Osteoblast (primary cell): ENCODE measurements around the gene EYS. TPM values are rescaled to one million over a fixed set of nuclear protein-coding genes. Genes with fewer than 3 reads are reported as not detected.
"Not testable (repeated sequence)": the region's sequence is repeated elsewhere in the genome, so short reads cannot be mapped to it uniquely, and the experiment has no call there.

Source experiments
- DNase-seq: peaks from one replicate; pipeline ENCODE4 v3.0.0; 2011; ENCODE audit warnings: low spot score, mixed read lengths; ENCODE audit not compliant: insufficient read length; ENCODE audit errors: missing footprints
- H2AFZ ChIP-seq: 2 replicates; pipeline ENCODE4 v1.6.0; 2011; ENCODE audit warnings: mild to moderate bottlenecking, low read length
- H3K27ac ChIP-seq: 2 replicates; pipeline ENCODE4 v1.5.1; 2011; ENCODE audit warnings: mild to moderate bottlenecking, low read depth, low read length, moderate library complexity
- H3K27me3 ChIP-seq: 2 replicates; pipeline ENCODE4 v1.6.0; 2012; ENCODE audit warnings: mild to moderate bottlenecking, control low read depth, inconsistent platforms, low read length, moderate library complexity; ENCODE audit not compliant: insufficient read depth
- H3K36me3 ChIP-seq: 2 replicates; pipeline ENCODE4 v1.5.1; 2011; ENCODE audit warnings: mild to moderate bottlenecking, low read length, control low read depth, moderate library complexity; ENCODE audit not compliant: insufficient read depth
- H3K4me1 ChIP-seq: 2 replicates; pipeline ENCODE4 v1.5.1; 2011; ENCODE audit warnings: mild to moderate bottlenecking, low read length, control low read depth, moderate library complexity; ENCODE audit not compliant: insufficient read depth
- H3K4me2 ChIP-seq: 2 replicates; pipeline ENCODE4 v1.6.0; 2011; ENCODE audit warnings: mild to moderate bottlenecking, low read length; ENCODE audit not compliant: insufficient read depth
- H3K4me3 ChIP-seq: fragments of 200-600 bp; sonication (generic); 3 replicates; pipeline ENCODE4 v1.5.1; 2012; ENCODE audit warnings: mild to moderate bottlenecking, low read length, inconsistent platforms; ENCODE audit not compliant: insufficient read depth
- H3K79me2 ChIP-seq: 2 replicates; pipeline ENCODE4 v1.6.0; 2012; ENCODE audit warnings: mild to moderate bottlenecking, low read length, control low read depth, inconsistent platforms; ENCODE audit not compliant: insufficient read depth
- H3K9me3 ChIP-seq: 2 replicates; pipeline ENCODE4 v1.5.1; 2011; ENCODE audit warnings: low read depth, low read length, control low read depth
- H4K20me1 ChIP-seq: 2 replicates; pipeline ENCODE4 v1.6.0; 2012; ENCODE audit warnings: mild to moderate bottlenecking, low read length, control low read depth; ENCODE audit not compliant: insufficient read depth
- total RNA-seq: library from RNA; depleted of rRNA; stranded (reverse); fragments of >200 nt; gene quantifications from 2 replicates; pipeline ENCODE4 v1.2.3, GENCODE V29; 2012
- TF ChIP-seq, protein P1 (sequence below): IDR thresholded peaks from 2 replicates; pipeline ENCODE4 v1.5.1; 2011; ENCODE audit warnings: mild to moderate bottlenecking, low read depth, low read length, moderate library complexity; ENCODE audit errors: extremely low read depth

The EYS gene
- total RNA-seq, 1 donor: under 0.01 TPM

DNA sequence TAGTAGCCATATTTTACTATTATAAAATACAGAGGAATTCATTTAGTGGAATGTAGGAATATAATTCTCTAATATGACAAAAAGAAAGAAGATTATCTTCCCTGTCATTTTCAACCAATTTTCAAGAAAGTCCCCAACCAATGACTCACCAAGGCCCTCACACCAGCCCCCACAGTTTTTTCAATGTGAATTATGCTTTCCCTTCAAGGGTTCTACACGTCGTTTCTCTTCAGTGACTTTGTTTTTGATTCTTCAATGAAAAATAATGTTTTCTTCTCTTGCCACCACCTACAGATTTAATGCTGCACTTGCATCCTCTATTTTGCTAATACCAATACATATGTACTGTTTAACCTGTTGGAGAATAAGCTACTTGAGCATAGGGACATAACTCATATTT lies 1230.1 kb downstream of the EYS start:
- H3K27ac ChIP-seq: no peak overlapping the region
- H3K36me3 ChIP-seq: no peaks in the 10 kb centered on the region
- no peak for DNase-seq
- no peak overlapping the region for H3K4me3 ChIP-seq
- H3K27me3 ChIP-seq: no peaks in the 10 kb centered on the region
- no peak overlapping the region for H3K4me2 ChIP-seq
- no peaks in the 10 kb centered on the region for H3K79me2 ChIP-seq
- no peaks in the 10 kb centered on the region for H4K20me1 ChIP-seq
- H2AFZ ChIP-seq: no peak overlapping the region
- H3K4me1 ChIP-seq: no peaks in the 10 kb centered on the region
- H3K9me3 ChIP-seq: no peaks in the 10 kb centered on the region
- TF ChIP-seq, protein P1, sequence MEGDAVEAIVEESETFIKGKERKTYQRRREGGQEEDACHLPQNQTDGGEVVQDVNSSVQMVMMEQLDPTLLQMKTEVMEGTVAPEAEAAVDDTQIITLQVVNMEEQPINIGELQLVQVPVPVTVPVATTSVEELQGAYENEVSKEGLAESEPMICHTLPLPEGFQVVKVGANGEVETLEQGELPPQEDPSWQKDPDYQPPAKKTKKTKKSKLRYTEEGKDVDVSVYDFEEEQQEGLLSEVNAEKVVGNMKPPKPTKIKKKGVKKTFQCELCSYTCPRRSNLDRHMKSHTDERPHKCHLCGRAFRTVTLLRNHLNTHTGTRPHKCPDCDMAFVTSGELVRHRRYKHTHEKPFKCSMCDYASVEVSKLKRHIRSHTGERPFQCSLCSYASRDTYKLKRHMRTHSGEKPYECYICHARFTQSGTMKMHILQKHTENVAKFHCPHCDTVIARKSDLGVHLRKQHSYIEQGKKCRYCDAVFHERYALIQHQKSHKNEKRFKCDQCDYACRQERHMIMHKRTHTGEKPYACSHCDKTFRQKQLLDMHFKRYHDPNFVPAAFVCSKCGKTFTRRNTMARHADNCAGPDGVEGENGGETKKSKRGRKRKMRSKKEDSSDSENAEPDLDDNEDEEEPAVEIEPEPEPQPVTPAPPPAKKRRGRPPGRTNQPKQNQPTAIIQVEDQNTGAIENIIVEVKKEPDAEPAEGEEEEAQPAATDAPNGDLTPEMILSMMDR: no peak

DNA sequence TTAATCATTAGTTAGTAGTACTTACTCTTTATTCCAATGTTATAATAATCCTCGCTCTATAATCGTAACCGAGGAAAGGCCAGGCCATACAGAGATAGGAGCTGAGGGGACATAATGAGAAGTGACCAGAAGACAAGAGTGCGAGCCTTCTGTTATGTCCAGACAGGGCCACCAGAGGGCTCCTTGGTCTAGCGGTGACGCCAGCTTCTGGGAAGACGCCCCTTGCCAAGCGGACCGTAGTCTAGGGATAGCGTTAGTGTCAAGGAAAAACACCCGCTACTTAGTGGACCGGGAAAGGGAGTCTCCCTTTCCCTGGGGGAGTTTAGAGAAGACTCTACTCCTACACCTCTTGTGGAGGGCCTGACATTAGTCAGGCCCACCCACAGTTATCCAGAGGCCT lies 1237.6 kb downstream of the EYS start:
- not testable (repeated sequence) for H3K79me2 ChIP-seq, H3K4me2 ChIP-seq, H3K4me1 ChIP-seq, H2AFZ ChIP-seq, H3K9me3 ChIP-seq, H3K4me3 ChIP-seq, H3K27ac ChIP-seq, H3K27me3 ChIP-seq, H4K20me1 ChIP-seq, DNase-seq, H3K36me3 ChIP-seq

DNA sequence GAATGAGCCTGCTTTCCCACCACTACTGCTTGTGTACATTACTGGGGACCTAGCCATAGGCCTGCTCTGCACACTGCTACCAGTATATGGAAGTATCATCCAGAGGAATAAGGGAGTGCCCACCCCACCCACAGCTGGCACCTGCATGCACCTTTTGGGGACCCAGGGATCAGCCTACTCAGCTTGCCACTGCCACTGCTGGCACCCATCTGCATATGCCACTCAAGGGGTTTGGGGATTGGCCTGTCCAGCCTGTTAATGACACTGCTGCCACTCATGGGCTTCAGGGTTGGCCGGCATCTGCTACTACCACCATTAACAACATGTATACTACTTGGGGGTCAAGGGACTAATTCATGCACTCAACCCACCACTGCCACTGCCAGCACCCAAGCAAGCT lies 1239.4 kb downstream of the EYS start:
- no peaks in the 10 kb centered on the region for H3K79me2 ChIP-seq
- no peak overlapping the region for H3K4me2 ChIP-seq
- H3K27ac ChIP-seq: no peak overlapping the region
- H4K20me1 ChIP-seq: no peaks in the 10 kb centered on the region
- no peak for DNase-seq
- H3K9me3 ChIP-seq: no peaks in the 10 kb centered on the region
- no peaks in the 10 kb centered on the region for H3K4me1 ChIP-seq
- TF ChIP-seq, protein P1: no peak
- H3K27me3 ChIP-seq: no peaks in the 10 kb centered on the region
- no peaks in the 10 kb centered on the region for H3K36me3 ChIP-seq
- H3K4me3 ChIP-seq: no peak overlapping the region
- H2AFZ ChIP-seq: no peak overlapping the region

DNA sequence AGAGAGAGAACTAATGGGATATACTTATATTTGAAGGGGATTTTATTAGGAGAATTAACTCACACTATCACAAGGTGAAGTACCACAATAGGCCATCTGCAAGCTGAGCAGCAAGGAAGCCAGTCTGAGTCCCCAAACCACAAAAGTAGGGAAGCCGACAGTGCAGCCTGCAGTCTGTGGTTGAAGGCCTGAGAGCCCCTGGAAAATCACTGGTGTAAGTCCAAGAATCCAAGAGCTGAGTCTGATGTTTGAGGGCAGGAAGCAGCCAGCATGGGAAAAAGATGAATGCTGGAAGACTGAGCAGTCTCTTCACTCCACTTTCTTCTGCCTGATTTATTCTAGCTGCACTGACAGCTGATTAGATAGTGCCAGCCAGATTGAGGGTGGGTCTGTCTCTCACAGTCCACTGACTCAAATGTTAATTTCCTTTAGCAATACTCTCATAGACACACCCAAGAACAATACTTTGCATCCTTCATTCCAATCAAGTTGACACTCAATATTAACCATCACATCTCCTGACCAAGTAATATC lies 1247.5 kb downstream of the EYS start:
- Histone ChIP-seq H3K79me2 (no peaks in the 10 kb centered on the region), H3K4me2 (no peak overlapping the region), H3K27ac (no peak overlapping the region), H4K20me1 (no peaks in the 10 kb centered on the region), H3K4me3 (no peak overlapping the region), H3K36me3 (no peaks in the 10 kb centered on the region), H3K9me3 (no peaks in the 10 kb centered on the region), H2AFZ (no peak overlapping the region), H3K27me3 (no peaks in the 10 kb centered on the region), H3K4me1 (no peaks in the 10 kb centered on the region)
- no peak for DNase-seq
- TF ChIP-seq, protein P1: no peak

DNA sequence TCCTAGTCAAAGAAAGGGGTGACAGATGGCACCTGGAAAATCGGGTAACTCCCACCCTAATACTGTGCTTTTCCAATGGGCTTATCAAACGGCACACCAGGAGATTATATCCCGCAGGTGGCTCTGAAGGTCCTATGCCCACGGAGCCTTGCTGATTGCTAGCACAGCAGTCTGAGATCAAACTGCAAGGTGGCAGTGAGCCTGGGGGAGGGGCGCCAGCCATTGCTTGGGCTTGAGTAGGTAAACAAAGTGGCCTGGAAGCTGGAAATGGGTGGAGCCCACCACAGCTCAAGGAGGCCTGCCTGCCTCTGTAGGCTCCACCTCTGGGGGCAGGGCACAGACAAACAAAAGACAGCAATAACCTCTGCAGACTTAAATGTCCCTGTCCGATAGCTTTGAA lies 1258.9 kb downstream of the EYS start:
- DNase-seq, H2AFZ ChIP-seq: not testable (repeated sequence)

More for the DNA sequence above, 1258.9 kb downstream of the EYS start:
- not testable (repeated sequence) for H3K36me3 ChIP-seq, H3K27me3 ChIP-seq, H3K4me2 ChIP-seq, H4K20me1 ChIP-seq, H3K27ac ChIP-seq, H3K4me3 ChIP-seq, H3K79me2 ChIP-seq, H3K9me3 ChIP-seq, H3K4me1 ChIP-seq
